HG02970 (cell line): ENCODE results near the gene B3GLCT.
A peak's percentile ranks its signal among the peaks of the same experiment; 100 is the strongest.
"Not testable (repeated sequence)": the region's sequence is repeated elsewhere in the genome, so short reads cannot be mapped to it uniquely, and the experiment has no call there.

Experiments used
- ATAC-seq: cut with Tn5 transposase; IDR thresholded peaks from one replicate; pipeline ENCODE4 v1.9.1; 2021; ENCODE audit warnings: mild to moderate bottlenecking, moderate library complexity, moderate number of reproducible peaks; ENCODE audit not compliant: unreplicated experiment, low FRiP score

The B3GLCT gene

GRCh38 chr13:31199849-31200636 lies at the start of gene B3GLCT:
Gene B3GLCT, plus strand, starts transcription at chr13:31199975. Its CDS starts 110 bp downstream, at chr13:31200085.
- peak; percentile 91 for ATAC-seq

- ATAC-seq: no peak
These were observed 49.3 kb upstream of the B3GLCT start for GRCh38 chr13:31150315-31150985.

- no peak for ATAC-seq
These were observed 47.9 kb upstream of the B3GLCT start for GRCh38 chr13:31151837-31152236.

- no peak for ATAC-seq
These were observed 44.8 kb upstream of the B3GLCT start for GRCh38 chr13:31154939-31155338.

GRCh38 chr13:31159306-31159705 lies 40.5 kb upstream of the B3GLCT start:
- no peak for ATAC-seq

- no peak for ATAC-seq
These were observed 38.8 kb upstream of the B3GLCT start for GRCh38 chr13:31160857-31161556.

GRCh38 chr13:31161557-31162150 lies 38.1 kb upstream of the B3GLCT start, which contains the start of gene HSPH1:
Gene HSPH1, minus strand, starts transcription at chr13:31161904. Its CDS starts 322 bp downstream, at chr13:31161582.
- ATAC-seq: peak; percentile 88

- peak; percentile 83 for ATAC-seq
These were observed 37.4 kb upstream of the B3GLCT start for GRCh38 chr13:31162151-31163008.

GRCh38 chr13:31166591-31166990 lies 33.2 kb upstream of the B3GLCT start:
- no peak for ATAC-seq

GRCh38 chr13:31167490-31167889 lies 32.3 kb upstream of the B3GLCT start:
- peak; percentile 48 for ATAC-seq

- ATAC-seq: no peak
These were observed 31.6 kb upstream of the B3GLCT start for GRCh38 chr13:31168166-31168565.

- ATAC-seq: no peak
These were observed 31.0 kb upstream of the B3GLCT start for GRCh38 chr13:31168736-31169135.

GRCh38 chr13:31172001-31172400 lies 27.8 kb upstream of the B3GLCT start:
- ATAC-seq: no peak

- ATAC-seq: no peak
These were observed 27.2 kb upstream of the B3GLCT start for GRCh38 chr13:31172535-31172934.

GRCh38 chr13:31174018-31174417 lies 25.8 kb upstream of the B3GLCT start:
- no peak for ATAC-seq

GRCh38 chr13:31175847-31176532 lies 23.8 kb upstream of the B3GLCT start:
- no peak for ATAC-seq

GRCh38 chr13:31177813-31178495 lies 21.8 kb upstream of the B3GLCT start:
- not testable (repeated sequence) for ATAC-seq

- ATAC-seq: no peak
These were observed 20.5 kb upstream of the B3GLCT start for GRCh38 chr13:31179241-31179640.

- ATAC-seq: no peak
These were observed 20.0 kb upstream of the B3GLCT start for GRCh38 chr13:31179754-31180153.
